IMR-90 (cell line): ENCODE data around the gene C3orf18. TPM values are rescaled to one million over a fixed set of nuclear protein-coding genes. Genes with fewer than 3 reads are reported as not detected.

Experiments used
- ATAC-seq: fragments of 200-7000 bp; cut with Tn5 transposase; 2 replicates; pipeline ENCODE4 v1.9.1; 2020; ENCODE audit warnings: low read depth, mild to moderate bottlenecking, moderate library complexity
- Bru-seq: library from RNA; stranded (reverse); fragments of 400-500 nt; gene quantifications from one replicate; lab custom pipeline; 2021; lab: Mats Ljungman, UMichigan
- BruChase-seq, 2 experiments: library from RNA; stranded (reverse); fragments of 400-500 nt; gene quantifications; one replicate each; lab custom pipeline; 2021; lab: Mats Ljungman, UMichigan
- BruUV-seq: library from RNA; stranded (reverse); fragments of 400-500 nt; replicated peaks from 2 replicates; lab custom pipeline; 2021; lab: Mats Ljungman, UMichigan
- CTCF ChIA-PET: fragments of 300-600 bp; formaldehyde crosslinking; extraction: SDS; loops from one replicate; lab custom pipeline; 2021; ENCODE audit warnings: antibody characterized with exemption; lab: Yijun Ruan, JAX
- POLR2A ChIA-PET: fragments of 300-600 bp; sonication (Branson Sonifier 250); formaldehyde crosslinking; loops from one replicate; lab custom pipeline; 2022; ENCODE audit warnings: antibody characterized with exemption; ENCODE audit not compliant: unreplicated experiment; lab: Charles Lee
- DNase-seq: peaks from one replicate; pipeline ENCODE4 v3.0.0; 2013
- H2AFZ ChIP-seq: replicated peaks from 2 replicates; pipeline ENCODE3; 2013; ENCODE audit warnings: low read length, mild to moderate bottlenecking; ENCODE audit not compliant: poor library complexity
- H2AK5ac ChIP-seq: 2 replicates; pipeline ENCODE4 v1.6.1; 2013; ENCODE audit warnings: low read depth, low read length, inconsistent platforms
- H2AK9ac ChIP-seq: replicated peaks from 2 replicates; pipeline ENCODE3; 2013; ENCODE audit warnings: mild to moderate bottlenecking, low read depth, low read length, moderate library complexity; ENCODE audit not compliant: poor library complexity
- H2BK120ac ChIP-seq: 2 replicates; pipeline ENCODE4 v1.6.1; 2013; ENCODE audit warnings: low read depth, low read length, inconsistent platforms
- H2BK15ac ChIP-seq: 3 replicates; pipeline ENCODE4 v1.6.1; 2013; ENCODE audit warnings: low read depth, low read length, inconsistent platforms
- H2BK20ac ChIP-seq: 2 replicates; pipeline ENCODE4 v1.6.1; 2013; ENCODE audit warnings: low read depth, mild to moderate bottlenecking, inconsistent platforms, low read length, moderate library complexity
- H2BK5ac ChIP-seq: 2 replicates; pipeline ENCODE4 v1.6.1; 2013; ENCODE audit warnings: mild to moderate bottlenecking, low read depth, low read length, inconsistent platforms; ENCODE audit not compliant: poor library complexity, severe bottlenecking
- H3K14ac ChIP-seq: replicated peaks from 2 replicates; pipeline ENCODE4 v1.6.1; 2013; ENCODE audit warnings: low read depth, low read length, inconsistent platforms
- H3K18ac ChIP-seq: 2 replicates; pipeline ENCODE4 v1.6.1; 2013; ENCODE audit warnings: low read depth, low read length, control low read depth
- H3K23ac ChIP-seq: 2 replicates; pipeline ENCODE4 v1.6.1; 2013; ENCODE audit warnings: low read depth, low read length, inconsistent platforms
- H3K27ac ChIP-seq: 2 replicates; pipeline ENCODE4 v1.5.1; 2013; ENCODE audit warnings: mild to moderate bottlenecking, control low read depth, low read length; ENCODE audit not compliant: insufficient read depth
- H3K27me3 ChIP-seq: 2 replicates; pipeline ENCODE4 v1.6.1; 2013; ENCODE audit warnings: low read length; ENCODE audit not compliant: control insufficient read depth, insufficient read depth
- H3K36me3 ChIP-seq: 2 replicates; pipeline ENCODE4 v1.6.1; 2013; ENCODE audit warnings: low read length, mixed read lengths; ENCODE audit not compliant: control insufficient read depth, insufficient read depth
- H3K4ac ChIP-seq: 2 replicates; pipeline ENCODE4 v1.6.1; 2013; ENCODE audit warnings: low read depth, low read length, inconsistent platforms
- H3K4me1 ChIP-seq: 2 replicates; pipeline ENCODE4 v1.6.1; 2013; ENCODE audit warnings: low read length, mixed read lengths; ENCODE audit not compliant: control insufficient read depth, insufficient read depth
- H3K4me2 ChIP-seq: 2 replicates; pipeline ENCODE4 v1.6.1; 2013; ENCODE audit warnings: low read depth, mild to moderate bottlenecking, control low read depth, low read length, moderate library complexity
- H3K4me3 ChIP-seq: 2 replicates; pipeline ENCODE4 v1.5.1; 2013; ENCODE audit warnings: low read depth, mild to moderate bottlenecking, control low read depth, low read length, moderate library complexity; ENCODE audit not compliant: insufficient read depth
- H3K56ac ChIP-seq: 2 replicates; pipeline ENCODE4 v1.6.1; 2013; ENCODE audit warnings: low read length, inconsistent platforms; ENCODE audit not compliant: insufficient read depth; ENCODE audit errors: extremely low read depth
- H3K79me1 ChIP-seq, 2 experiments: 2 replicates each; pipeline ENCODE4 v1.6.1; 2013; ENCODE audit warnings: low read length in 2 of 2, inconsistent platforms in 1 of 2, low read depth in 1 of 2
- H3K9ac ChIP-seq: 2 replicates; pipeline ENCODE4 v1.6.1; 2013; ENCODE audit warnings: low read depth, low read length, control low read depth
- H3K9me1 ChIP-seq: 2 replicates; pipeline ENCODE4 v1.6.1; 2013; ENCODE audit warnings: low read length, inconsistent platforms; ENCODE audit not compliant: insufficient read depth
- H3K9me3 ChIP-seq: 2 replicates; pipeline ENCODE4 v1.6.1; 2013; ENCODE audit warnings: low read length; ENCODE audit not compliant: control insufficient read depth, insufficient read depth
- H4K20me1 ChIP-seq: 2 replicates; pipeline ENCODE4 v1.6.1; 2013; ENCODE audit warnings: low read length, inconsistent platforms; ENCODE audit not compliant: insufficient read depth
- H4K5ac ChIP-seq: 2 replicates; pipeline ENCODE4 v1.6.1; 2013; ENCODE audit warnings: mild to moderate bottlenecking, low read depth, low read length, control low read depth
- H4K8ac ChIP-seq, 2 experiments: 2 replicates each; pipeline ENCODE4 v1.6.1; 2013; ENCODE audit warnings: low read depth in 2 of 2, low read length in 2 of 2, control low read depth in 1 of 2, inconsistent platforms in 1 of 2
- H4K91ac ChIP-seq: 2 replicates; pipeline ENCODE4 v1.6.1; 2013; ENCODE audit warnings: low read depth, low read length, inconsistent platforms; ENCODE audit not compliant: insufficient read depth
- BHLHE40 ChIP-seq: fragments of 150-350 bp; IDR thresholded peaks from 2 replicates; pipeline ENCODE4 v1.6.1; 2016; ENCODE audit warnings: mild to moderate bottlenecking, low read depth, low read length
- ELK1 ChIP-seq: fragments of 150-350 bp; IDR thresholded peaks from 2 replicates; pipeline ENCODE4 v1.6.1; 2016; ENCODE audit warnings: low read depth, mild to moderate bottlenecking, low read length, moderate library complexity, borderline replicate concordance
- MAZ ChIP-seq: IDR thresholded peaks from 2 replicates; pipeline ENCODE4 v1.6.1; 2012; ENCODE audit warnings: low read depth, mild to moderate bottlenecking, low read length, improper control_type of control experiment, moderate library complexity, borderline replicate concordance
- WGBS, 2 experiments: methylation state at CpG; one replicate each; pipeline versions ENCODE4 v1.1.5 to v1.1.7; 2013; ENCODE audit warnings: missing lambda C conversion rate in 2 of 2; ENCODE audit not compliant: insufficient read length in 1 of 2; ENCODE audit errors: extremely low coverage in 2 of 2; 5-methylcytosine and 5-hydroxymethylcytosine counted together
- dilution Hi-C: fragments of 300-500 bp; cut with HindIII; formaldehyde crosslinking; loops from one replicate; pipeline ENCODE4 v1.14.3; 2018; ENCODE audit warnings: low sequenced_read_pairs; ENCODE audit not compliant: unreplicated experiment
- in situ Hi-C: fragments of 300-500 bp; cut with MboI; formaldehyde crosslinking; loops from 3 replicates; pipeline ENCODE4 v1.14.3; 2019; ENCODE audit warnings: low sequenced_read_pairs, inconsistent platforms, mixed read lengths
- intact Hi-C: fragments of 100-400 bp; cut with micrococcal nuclease; formaldehyde crosslinking; loops from 2 replicates; pipeline ENCODE4 v1.10.0; 2022
- long read RNA-seq: library from polyadenylated mRNA; unstranded; transcript quantifications from one replicate; pipeline ENCODE4 v2.0.0, GENCODE V29; 2021; ENCODE audit not compliant: unreplicated experiment
- polyA plus RNA-seq, 3 experiments: library from polyadenylated mRNA; depleted of rRNA; stranded (reverse); fragments of >200 nt; gene quantifications; 2 replicates each; pipeline ENCODE4 v1.2.3, GENCODE V29; 2012; ENCODE audit warnings: low replicate concordance in 1 of 3
- total RNA-seq: library from RNA; depleted of rRNA; stranded (reverse); fragments of >200 nt; gene quantifications from 2 replicates; pipeline ENCODE4 v1.2.3, GENCODE V29; 2012; rRNA removed

C3orf18 gene
- total RNA-seq: 6.8 and 6.9 TPM in 2 replicates
- 10.6 and 10.9 TPM in 2 replicates for polyA plus RNA-seq (2012; rRNA removed)
- 9.5 and 9.9 TPM in 2 replicates for polyA plus RNA-seq (2012; cell fraction: cytosol; rRNA removed)
- polyA plus RNA-seq (2012; cell fraction: nucleus; rRNA removed; ENCODE audit: low replicate concordance): 29.0 and 30.6 TPM in 2 replicates
- Bru-seq, nascent RNA: percentile 48 among the genes with signal in this experiment
- BruChase-seq, experiment 1, labeled RNA remaining after a 6-hour chase: percentile 51 among the genes with signal in this experiment
- BruChase-seq, experiment 2, labeled RNA remaining after a 2-hour chase: percentile 54 among the genes with signal in this experiment
- long read RNA-seq, partial matches to known transcripts: 2 of 15 reads
- long read RNA-seq, other reads (novel, unspliced or antisense): 1 of 15 reads

DNA sequence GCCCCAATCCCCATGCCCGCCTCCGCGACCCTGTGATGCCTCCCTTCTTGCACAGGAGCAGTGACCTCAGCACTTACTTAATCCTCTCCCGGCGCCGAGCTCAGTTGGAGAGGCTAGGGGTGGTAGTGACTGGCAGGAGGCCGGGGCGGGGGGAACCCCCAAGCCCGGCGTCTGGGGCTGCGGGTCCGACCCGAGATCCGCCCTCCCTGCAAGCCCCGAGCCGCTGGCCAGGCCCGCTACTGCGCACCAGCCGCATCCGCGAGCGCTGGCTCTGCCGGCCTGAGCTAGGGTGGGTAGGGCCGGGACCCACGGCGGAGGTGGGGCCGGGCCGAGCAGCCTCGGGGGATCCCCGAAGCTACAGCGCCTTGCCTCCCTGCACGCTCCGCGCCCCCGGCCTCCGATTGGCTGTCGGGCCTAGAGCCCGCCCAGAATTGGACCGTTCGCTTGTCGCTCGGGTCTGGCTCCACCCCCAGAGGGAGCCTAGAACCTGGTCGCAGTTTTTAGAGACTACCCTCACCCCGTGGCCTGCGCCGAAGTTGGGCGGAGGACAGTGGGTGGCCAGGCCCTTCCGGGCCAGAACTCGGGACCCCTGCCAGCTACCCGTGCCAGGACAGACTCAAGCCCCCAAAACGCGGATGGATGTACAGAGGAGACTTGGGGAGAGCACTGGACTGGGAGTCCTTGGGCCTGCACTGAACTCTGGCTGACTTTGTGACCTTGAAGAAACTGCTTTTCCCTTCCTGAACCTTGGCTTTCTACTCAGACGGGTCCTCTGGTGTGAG is at the start of gene C3orf18:
Gene C3orf18, minus strand, starts transcription at position 362 of the 782 bp plus-strand sequence. CDS start 2,048 bp downstream, outside the sequence.
- Histone ChIP-seq H2BK20ac (no peak within 1 kb of the TSS), H2AFZ (peak within 1 kb of the TSS; percentile 98), H4K5ac (peak within 1 kb of the TSS; percentile 70), H3K9ac (peak within 1 kb of the TSS; percentile 75), H3K23ac (peak within 1 kb of the TSS; percentile 6), H3K4ac (peak within 1 kb of the TSS; percentile 77), H3K4me1 (peaks cover 5% of the 10 kb centered on the region), H3K27ac (peak within 1 kb of the TSS; percentile 42), H3K4me3 (peak within 1 kb of the TSS; percentile 51), H3K18ac (peak within 1 kb of the TSS; percentile 8; the same call in 1 of the 2 replicates), H2BK5ac (peak within 1 kb of the TSS; percentile 16), H2BK15ac (peak within 1 kb of the TSS; percentile 44; the same call in 2 of the 3 replicates), H4K20me1 (no peaks in the 10 kb centered on the region), H3K79me1 (peaks cover 18 to 43% of the 10 kb centered on the region in 2 experiments; a peak in 3 of 4 replicates), H4K8ac (peak within 1 kb of the TSS; percentile 93 to 95), H2BK120ac (peak within 1 kb of the TSS; percentile 37; the same call in 1 of the 2 replicates), H3K4me2 (peak within 1 kb of the TSS; percentile 84), H3K9me1 (peaks cover 10% of the 10 kb centered on the region), H3K56ac (peak within 1 kb of the TSS; percentile 53), H3K14ac (peak within 1 kb of the TSS; percentile 27), H3K27me3 (no peaks in the 10 kb centered on the region), H2AK5ac (peak within 1 kb of the TSS; percentile 83), H3K36me3 (peaks cover under 1% of the 10 kb centered on the region; the same call in 1 of the 2 replicates), H3K9me3 (no peaks in the 10 kb centered on the region), H4K91ac (peak within 1 kb of the TSS; percentile 66), H2AK9ac (peak within 1 kb of the TSS; percentile 94)
- in situ Hi-C loops: no loop called here
- ATAC-seq (peak; percentile 83), DNase-seq (peak; percentile 86)
- POLR2A ChIA-PET: no interaction called here
- CTCF ChIA-PET: interaction anchor here (3.5 kb wide), 1 partner anchor 49 kb away, joined by 17 read pairs; the partner anchor contains the start of gene MAPKAPK3
- WGBS, 2 experiments: 0% methylated on average over 7 of the region's 53 CpGs; no CpG with 5 or more reads in 1 of the 2 experiments
- BruUV-seq: no TSS peak
- no peak for TF ChIP-seq ELK1
- TF ChIP-seq BHLHE40: no peak; the same call in 1 of the 2 replicates
- TF ChIP-seq MAZ: peak; percentile 57; the same call in 1 of the 2 replicates
- dilution Hi-C loops: no loop called here
- intact Hi-C loops: loop anchor here (5.0 kb wide), 1 partner anchor 1105 kb away; the partner anchor contains the start of gene TEX264
